Measurements from ENCODE around the gene SULT1B1. TPM values are rescaled to one million over a fixed set of nuclear protein-coding genes. Genes with fewer than 3 reads are reported as not detected.

Gene SULT1B1
- total and polyA plus RNA-seq, 11 donors: 0.15 to 1.1 (median 0.56) TPM

DNA sequence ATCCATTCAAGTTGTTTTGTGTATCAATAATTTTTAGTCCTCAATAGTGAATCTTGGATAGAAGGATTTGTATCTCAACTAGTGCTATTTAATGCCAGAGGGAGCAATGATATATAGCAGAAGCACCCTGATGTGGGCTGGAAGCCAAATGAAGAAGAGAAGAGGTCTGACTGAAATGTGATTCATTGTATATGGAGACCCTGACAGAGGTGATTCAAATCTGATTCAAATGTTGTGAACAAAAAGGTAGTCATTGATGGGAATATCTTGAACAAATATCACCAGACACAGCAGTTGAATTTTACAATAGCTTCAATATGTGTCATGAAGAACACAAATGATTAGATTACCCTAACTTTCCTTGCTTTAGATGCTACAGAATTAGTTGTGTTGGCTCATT, 27.5 kb upstream of the SULT1B1 start:
- no peak overlapping the region for H3K27ac ChIP-seq
- TF ChIP-seq POLR2A (IDR thresholded peaks at IDR 0.05): no peak
- TF ChIP-seq, protein P1, sequence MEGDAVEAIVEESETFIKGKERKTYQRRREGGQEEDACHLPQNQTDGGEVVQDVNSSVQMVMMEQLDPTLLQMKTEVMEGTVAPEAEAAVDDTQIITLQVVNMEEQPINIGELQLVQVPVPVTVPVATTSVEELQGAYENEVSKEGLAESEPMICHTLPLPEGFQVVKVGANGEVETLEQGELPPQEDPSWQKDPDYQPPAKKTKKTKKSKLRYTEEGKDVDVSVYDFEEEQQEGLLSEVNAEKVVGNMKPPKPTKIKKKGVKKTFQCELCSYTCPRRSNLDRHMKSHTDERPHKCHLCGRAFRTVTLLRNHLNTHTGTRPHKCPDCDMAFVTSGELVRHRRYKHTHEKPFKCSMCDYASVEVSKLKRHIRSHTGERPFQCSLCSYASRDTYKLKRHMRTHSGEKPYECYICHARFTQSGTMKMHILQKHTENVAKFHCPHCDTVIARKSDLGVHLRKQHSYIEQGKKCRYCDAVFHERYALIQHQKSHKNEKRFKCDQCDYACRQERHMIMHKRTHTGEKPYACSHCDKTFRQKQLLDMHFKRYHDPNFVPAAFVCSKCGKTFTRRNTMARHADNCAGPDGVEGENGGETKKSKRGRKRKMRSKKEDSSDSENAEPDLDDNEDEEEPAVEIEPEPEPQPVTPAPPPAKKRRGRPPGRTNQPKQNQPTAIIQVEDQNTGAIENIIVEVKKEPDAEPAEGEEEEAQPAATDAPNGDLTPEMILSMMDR (IDR thresholded peaks at IDR 0.05): no peak
- ATAC-seq: no peak
- no peaks in the 10 kb centered on the region for H3K27me3 ChIP-seq
- intact Hi-C loops (cut with DNase I): no loop called here
- no peak for DNase-seq
- no peaks in the 10 kb centered on the region for H3K36me3 ChIP-seq
- H3K9me3 ChIP-seq: no peaks in the 10 kb centered on the region
- H3K4me3 ChIP-seq: no peak overlapping the region
- H3K4me1 ChIP-seq: no peaks in the 10 kb centered on the region

GRCh38 chr4:69786547-69786946, 26.1 kb upstream of the SULT1B1 start:
- no peaks in the 10 kb centered on the region for H3K9me3 ChIP-seq
- 72 to 75% (median 73%) methylated on average over 1 of the region's 1 CpG for WGBS, 4 donors
- no peaks in the 10 kb centered on the region for H3K27me3 ChIP-seq
- no peak for TF ChIP-seq POLR2A (IDR thresholded peaks at IDR 0.05)
- TF ChIP-seq, protein P1 (IDR thresholded peaks at IDR 0.05): no peak
- ATAC-seq: no peak
- no peaks in the 10 kb centered on the region for H3K36me3 ChIP-seq
- intact Hi-C loops (cut with DNase I): no loop called here
- no peak overlapping the region for H3K27ac ChIP-seq
- no peak overlapping the region for H3K4me3 ChIP-seq
- no peak for DNase-seq
- H3K4me1 ChIP-seq: no peaks in the 10 kb centered on the region

GRCh38 chr4:69785211-69785831, 24.9 kb upstream of the SULT1B1 start:
- Histone ChIP-seq H3K27me3 (no peaks in the 10 kb centered on the region), H3K36me3 (no peaks in the 10 kb centered on the region), H3K4me3 (no peak overlapping the region), H3K4me1 (no peaks in the 10 kb centered on the region), H3K27ac (no peak overlapping the region), H3K9me3 (no peaks in the 10 kb centered on the region)
- DNase-seq (no peak), ATAC-seq (no peak)
- TF ChIP-seq, protein P1 (IDR thresholded peaks at IDR 0.05): no peak
- intact Hi-C loops (cut with DNase I): no loop called here
- 68 to 88% (median 86%) methylated on average over 1 of the region's 1 CpG for WGBS, 4 donors

DNA sequence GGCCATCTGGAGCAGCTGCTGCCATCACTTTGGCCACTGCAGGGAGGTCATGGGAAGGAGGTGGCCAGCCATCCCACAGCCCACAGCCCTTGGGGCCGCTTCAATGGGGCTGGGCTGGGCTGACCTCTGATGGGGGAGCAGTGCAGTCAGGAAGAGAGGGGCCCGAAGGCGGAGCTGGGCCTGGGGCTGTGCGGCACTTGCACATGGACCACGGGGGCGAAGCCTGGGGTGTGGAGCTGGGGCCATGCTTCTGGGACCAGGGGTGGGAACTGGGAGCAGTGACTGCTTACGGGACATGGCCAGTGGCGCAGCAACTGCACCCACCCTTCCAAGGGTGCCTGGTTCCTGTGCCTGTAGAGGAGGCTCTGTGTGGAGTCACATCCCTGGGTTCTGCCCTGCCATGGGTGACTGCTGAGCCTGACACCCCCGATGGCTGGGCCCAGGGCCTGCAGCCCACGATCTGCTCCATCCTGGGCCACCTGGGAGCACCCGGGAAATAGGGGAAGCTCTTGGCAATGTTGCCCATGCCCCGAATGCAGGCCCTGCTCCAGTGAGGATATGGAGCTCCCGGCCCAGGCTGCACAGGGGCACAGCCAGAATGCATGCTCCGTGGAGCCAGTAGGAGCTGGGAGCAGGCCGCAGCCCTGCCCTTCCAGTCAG, 22.4 kb upstream of the SULT1B1 start:
- H3K4me3 ChIP-seq: no peak overlapping the region
- no peak for TF ChIP-seq POLR2A (IDR thresholded peaks at IDR 0.05)
- TF ChIP-seq, protein P1 (IDR thresholded peaks at IDR 0.05): no peak
- 91 to 99% (median 93%) methylated on average over 7 to 15 of the region's 15 CpGs for whole genome bisulfite sequencing, 4 donors
- DNase-seq (no peak), ATAC-seq (no peak)
- H3K36me3 ChIP-seq: no peaks in the 10 kb centered on the region
- no peaks in the 10 kb centered on the region for H3K27me3 ChIP-seq
- H3K9me3 ChIP-seq: no peaks in the 10 kb centered on the region
- H3K27ac ChIP-seq: no peak overlapping the region
- intact Hi-C loops (cut with DNase I): no loop called here
- no peaks in the 10 kb centered on the region for H3K4me1 ChIP-seq

All from heart left ventricle (tissue), 16 donors.